A549 (cell line): Measurements from ENCODE around the gene SCYGR1.

Experiments used
- CEBPB ChIP-seq, 2 experiments: fragments of >200 bp in 1 of 2; sonication (Bioruptor Twin) in 1 of 2; formaldehyde crosslinking in 1 of 2; IDR thresholded peaks; 2 replicates each; pipeline ENCODE4 v1.6.1; 2012 to 2016
- CHD4 ChIP-seq: fragments of 200-600 bp; sonication (generic); IDR thresholded peaks from 2 replicates; pipeline ENCODE4 v1.6.1; 2016; ENCODE audit warnings: antibody characterized with exemption, mild to moderate bottlenecking, borderline replicate concordance
- EHMT2 ChIP-seq: fragments of 200-600 bp; sonication (generic); IDR thresholded peaks from 2 replicates; pipeline ENCODE4 v1.6.1; 2016; ENCODE audit warnings: antibody characterized with exemption, low read depth, mild to moderate bottlenecking, moderate library complexity
- EP300 ChIP-seq, 2 experiments: fragments of >200 bp; sonication (Bioruptor Twin); formaldehyde crosslinking; IDR thresholded peaks; 2 replicates in 1 of 2; 3 replicates in 1 of 2; pipeline ENCODE4 v1.6.1; 2016 to 2017
- MAX ChIP-seq: IDR thresholded peaks from 2 replicates; pipeline ENCODE4 v1.6.1; 2012
- POLR2A ChIP-seq: IDR thresholded peaks from 2 replicates; pipeline ENCODE4 v1.6.1; 2012; ENCODE audit warnings: mild to moderate bottlenecking, low read length
- RAD21 ChIP-seq, 2 experiments: fragments of >200 bp in 1 of 2; sonication (Bioruptor Twin) in 1 of 2; formaldehyde crosslinking in 1 of 2; IDR thresholded peaks in 1 of 2; conservative IDR thresholded peaks in 1 of 2; 2 replicates in 1 of 2; 3 replicates in 1 of 2; pipeline ENCODE4 v1.6.1; 2012 to 2018; ENCODE audit warnings: inconsistent platforms in 1 of 2
- REST ChIP-seq: fragments of 200-600 bp; sonication (generic); IDR thresholded peaks from 2 replicates; pipeline ENCODE4 v1.6.1; 2016; ENCODE audit warnings: antibody characterized with exemption, mild to moderate bottlenecking, moderate library complexity
- SMC3 ChIP-seq: fragments of >200 bp; sonication (Bioruptor Twin); formaldehyde crosslinking; IDR thresholded peaks from 3 replicates; pipeline ENCODE4 v1.6.1; 2018; ENCODE audit warnings: inconsistent platforms
- SREBF2 ChIP-seq: fragments of 450-650 bp; IDR thresholded peaks from 2 replicates; pipeline ENCODE4 v1.6.1; 2014; ENCODE audit warnings: mild to moderate bottlenecking, moderate library complexity
- ZC3H11A ChIP-seq: fragments of 450-650 bp; IDR thresholded peaks from 2 replicates; pipeline ENCODE4 v1.6.1; 2014; ENCODE audit warnings: antibody characterized with exemption, mild to moderate bottlenecking
- TF ChIP-seq, protein P1 (sequence below): fragments of 450-650 bp; IDR thresholded peaks from 2 replicates; pipeline ENCODE4 v1.6.1; 2014; ENCODE audit warnings: antibody characterized with exemption
- TF ChIP-seq, protein P2 (sequence below): fragments of >200 bp; sonication (Bioruptor Twin); formaldehyde crosslinking; IDR thresholded peaks from 3 replicates; pipeline ENCODE4 v1.5.1; 2016

- TF ChIP-seq, protein P1, sequence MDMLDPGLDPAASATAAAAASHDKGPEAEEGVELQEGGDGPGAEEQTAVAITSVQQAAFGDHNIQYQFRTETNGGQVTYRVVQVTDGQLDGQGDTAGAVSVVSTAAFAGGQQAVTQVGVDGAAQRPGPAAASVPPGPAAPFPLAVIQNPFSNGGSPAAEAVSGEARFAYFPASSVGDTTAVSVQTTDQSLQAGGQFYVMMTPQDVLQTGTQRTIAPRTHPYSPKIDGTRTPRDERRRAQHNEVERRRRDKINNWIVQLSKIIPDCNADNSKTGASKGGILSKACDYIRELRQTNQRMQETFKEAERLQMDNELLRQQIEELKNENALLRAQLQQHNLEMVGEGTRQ = no peak
- TF ChIP-seq, protein P2, sequence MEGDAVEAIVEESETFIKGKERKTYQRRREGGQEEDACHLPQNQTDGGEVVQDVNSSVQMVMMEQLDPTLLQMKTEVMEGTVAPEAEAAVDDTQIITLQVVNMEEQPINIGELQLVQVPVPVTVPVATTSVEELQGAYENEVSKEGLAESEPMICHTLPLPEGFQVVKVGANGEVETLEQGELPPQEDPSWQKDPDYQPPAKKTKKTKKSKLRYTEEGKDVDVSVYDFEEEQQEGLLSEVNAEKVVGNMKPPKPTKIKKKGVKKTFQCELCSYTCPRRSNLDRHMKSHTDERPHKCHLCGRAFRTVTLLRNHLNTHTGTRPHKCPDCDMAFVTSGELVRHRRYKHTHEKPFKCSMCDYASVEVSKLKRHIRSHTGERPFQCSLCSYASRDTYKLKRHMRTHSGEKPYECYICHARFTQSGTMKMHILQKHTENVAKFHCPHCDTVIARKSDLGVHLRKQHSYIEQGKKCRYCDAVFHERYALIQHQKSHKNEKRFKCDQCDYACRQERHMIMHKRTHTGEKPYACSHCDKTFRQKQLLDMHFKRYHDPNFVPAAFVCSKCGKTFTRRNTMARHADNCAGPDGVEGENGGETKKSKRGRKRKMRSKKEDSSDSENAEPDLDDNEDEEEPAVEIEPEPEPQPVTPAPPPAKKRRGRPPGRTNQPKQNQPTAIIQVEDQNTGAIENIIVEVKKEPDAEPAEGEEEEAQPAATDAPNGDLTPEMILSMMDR = no peak
- TF ChIP-seq EHMT2 = no peak
- no peak for TF ChIP-seq ZC3H11A
- TF ChIP-seq REST = no peak
- TF ChIP-seq SMC3 = no peak
- TF ChIP-seq SREBF2 = no peak
- TF ChIP-seq CEBPB (IDR thresholded peaks at IDR 0.05) = no peak
- no peak for TF ChIP-seq EP300 (IDR thresholded peaks at IDR 0.05)
- TF ChIP-seq CHD4 = no peak
- TF ChIP-seq POLR2A = no peak
- no peak for TF ChIP-seq RAD21 (conservative IDR thresholded peaks at IDR 0.05 in 1 of 2, IDR thresholded peaks at IDR 0.05 in 1 of 2)
- TF ChIP-seq MAX = no peak
Measured at GRCh38 chr2:227348324-227348723, 39.4 kb downstream of the SCYGR1 start.
